GM19193 (cell line): Measurements from ENCODE around the gene CFAP43.

Source experiments
- POLR2A ChIP-seq: IDR thresholded peaks from 4 replicates; pipeline ENCODE4 v1.6.1; 2011; ENCODE audit not compliant: insufficient read depth, insufficient read length; ENCODE audit errors: extremely low read depth

The CFAP43 gene

DNA sequence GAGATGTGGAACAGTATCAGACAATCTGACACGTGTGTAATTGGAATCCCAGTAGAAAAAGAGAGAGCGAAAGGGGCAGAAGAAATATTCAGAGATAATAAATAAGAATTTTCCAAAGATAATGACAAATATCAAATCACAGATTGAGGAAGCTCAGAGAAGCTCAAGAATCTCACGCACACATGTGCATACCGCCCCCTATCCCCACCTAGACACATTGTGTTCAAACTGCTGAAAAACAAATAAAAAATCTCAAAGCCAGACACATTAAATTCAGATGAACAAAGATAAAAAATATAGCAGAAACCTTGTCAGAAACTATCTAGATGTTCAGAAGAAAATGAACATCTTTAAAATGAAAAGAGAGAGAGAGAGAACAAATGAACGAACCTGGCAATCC, 92.9 kb downstream of the CFAP43 start:
- no peak for TF ChIP-seq POLR2A

GRCh38 chr10:104138131-104138530, 94.0 kb downstream of the CFAP43 start:
- TF ChIP-seq POLR2A: no peak

GRCh38 chr10:104130041-104130440, 102.1 kb downstream of the CFAP43 start:
- no peak for TF ChIP-seq POLR2A

DNA sequence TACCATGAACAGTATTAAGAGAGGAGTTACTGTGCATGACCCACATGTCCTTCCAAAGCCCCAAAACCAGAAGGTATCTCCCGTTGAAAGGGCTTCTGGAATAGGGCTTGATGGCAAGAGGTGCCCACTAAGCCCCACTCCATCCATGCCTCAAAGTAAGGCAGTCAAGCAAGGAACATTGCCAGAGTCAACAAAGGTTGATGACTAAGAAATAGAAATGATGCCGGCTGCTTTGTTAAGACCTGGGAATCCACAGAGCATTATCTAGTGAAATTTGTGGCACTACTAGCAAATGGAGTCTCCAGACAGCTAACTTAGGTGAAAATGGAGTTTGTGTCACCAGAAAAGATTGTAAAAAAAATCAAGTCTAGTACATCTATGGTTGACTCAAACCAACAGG, 104.0 kb downstream of the CFAP43 start:
- no peak for TF ChIP-seq POLR2A

DNA sequence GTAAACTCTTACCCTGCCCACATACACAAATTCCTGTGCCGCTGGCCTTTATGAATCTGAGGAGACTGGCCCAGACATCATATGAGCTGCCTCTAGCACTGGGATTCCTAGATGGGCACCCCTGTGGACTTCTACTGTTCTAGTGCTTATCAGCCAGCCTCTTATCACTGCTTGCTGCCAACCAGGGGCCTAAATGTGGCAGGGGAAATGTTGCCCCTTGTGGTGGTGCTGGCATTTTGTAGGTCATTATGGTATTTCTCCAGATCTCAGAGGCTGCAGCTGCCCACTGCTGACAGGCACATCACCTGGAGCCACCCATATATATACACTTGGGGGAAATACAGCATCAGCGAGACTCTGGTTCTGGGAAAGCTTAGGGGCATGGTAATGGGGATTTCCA, 104.8 kb downstream of the CFAP43 start:
- no peak for TF ChIP-seq POLR2A

- TF ChIP-seq POLR2A: no peak
Measured at GRCh38 chr10:104123397-104123796, 108.8 kb downstream of the CFAP43 start.

DNA sequence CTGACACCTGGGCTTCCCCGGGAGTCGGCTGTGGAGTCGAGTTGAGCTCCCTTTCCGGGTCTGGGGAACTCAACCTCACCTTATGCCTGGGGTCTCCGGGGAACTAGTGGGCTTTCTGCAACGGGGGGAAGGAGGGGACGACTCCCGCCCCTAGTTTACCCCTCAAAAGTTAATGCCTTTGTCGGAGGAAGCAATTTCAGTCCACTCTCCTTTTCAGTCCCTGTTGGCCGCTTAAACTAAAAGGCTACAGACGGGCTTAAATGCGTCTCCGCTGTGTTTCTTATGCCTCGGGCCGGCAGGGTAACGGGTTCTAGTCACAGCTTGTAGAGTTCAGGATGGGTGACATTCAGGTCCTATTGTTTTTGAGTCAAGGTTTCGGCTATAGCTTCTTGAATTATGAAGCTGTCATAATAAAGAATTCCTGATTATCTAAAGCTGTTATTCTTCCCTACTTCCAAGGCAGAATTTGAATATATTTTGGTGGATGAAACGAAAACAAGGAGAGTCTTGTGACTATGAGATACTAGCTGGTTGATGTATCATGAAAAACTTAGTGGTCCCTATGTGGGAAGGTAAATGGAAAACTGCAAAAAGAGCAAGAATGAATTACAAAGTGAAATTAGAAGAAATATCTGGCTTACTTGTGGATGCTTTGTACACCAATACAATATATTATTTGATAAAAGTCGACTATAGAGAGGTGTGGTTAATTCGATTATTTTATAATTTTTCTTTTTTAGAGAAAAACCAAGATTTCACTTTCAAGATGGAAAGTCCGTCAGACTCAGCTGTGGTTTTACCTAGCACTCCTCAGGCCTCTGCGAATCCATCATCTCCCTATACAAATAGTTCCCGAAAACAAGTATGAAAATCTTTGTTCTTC, 109.7 kb downstream of the CFAP43 start:
- TF ChIP-seq POLR2A: no peak

DNA sequence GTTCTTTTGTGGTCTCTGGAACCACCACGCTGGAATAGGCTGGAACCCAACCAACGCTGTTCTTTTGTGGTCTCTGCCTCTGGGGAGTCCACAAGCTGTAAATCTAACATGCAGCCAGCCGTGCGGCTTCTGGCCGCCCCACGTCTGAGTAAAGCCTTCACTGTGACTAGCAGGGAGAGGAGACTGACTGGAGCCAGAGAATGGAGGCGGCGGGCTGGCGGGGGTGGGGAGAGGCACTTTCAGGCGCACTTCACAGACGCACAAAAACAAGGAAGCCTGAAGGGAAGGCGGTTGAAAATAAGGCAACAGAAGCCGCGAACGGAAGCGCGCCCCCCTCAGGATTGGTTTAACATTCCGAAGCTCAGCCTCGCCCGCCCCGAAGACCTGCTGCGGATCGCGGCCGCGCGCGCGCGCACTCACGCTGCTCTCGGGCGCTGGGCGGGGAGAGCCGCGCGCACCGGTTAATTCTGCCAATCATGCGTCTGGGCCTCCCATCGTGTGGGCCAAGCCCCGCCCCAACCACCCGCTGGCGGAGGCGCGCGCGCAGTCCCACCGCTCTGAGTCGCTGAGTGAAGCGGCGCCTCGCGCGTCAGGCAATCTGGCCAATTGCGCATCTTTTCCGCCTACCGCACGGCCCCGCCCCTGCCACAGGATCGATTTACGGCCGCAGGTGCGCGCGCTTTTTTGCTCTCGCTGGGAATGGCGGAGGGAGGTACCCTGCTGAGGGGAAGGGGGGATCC, 110.5 kb downstream of the CFAP43 start, which contains the start of gene SFR1:
TSS of gene SFR1 (plus strand) at position 687 of the 740 bp plus-strand sequence. CDS start at position 700, 13 bp downstream.
- peak; percentile 92 for TF ChIP-seq POLR2A

- TF ChIP-seq POLR2A: no peak
Measured at GRCh38 chr10:104120903-104121484, 111.2 kb downstream of the CFAP43 start.

GRCh38 chr10:104120512-104120902, 111.7 kb downstream of the CFAP43 start:
- TF ChIP-seq POLR2A: no peak

GRCh38 chr10:104119996-104120395, 112.2 kb downstream of the CFAP43 start:
- no peak for TF ChIP-seq POLR2A

DNA sequence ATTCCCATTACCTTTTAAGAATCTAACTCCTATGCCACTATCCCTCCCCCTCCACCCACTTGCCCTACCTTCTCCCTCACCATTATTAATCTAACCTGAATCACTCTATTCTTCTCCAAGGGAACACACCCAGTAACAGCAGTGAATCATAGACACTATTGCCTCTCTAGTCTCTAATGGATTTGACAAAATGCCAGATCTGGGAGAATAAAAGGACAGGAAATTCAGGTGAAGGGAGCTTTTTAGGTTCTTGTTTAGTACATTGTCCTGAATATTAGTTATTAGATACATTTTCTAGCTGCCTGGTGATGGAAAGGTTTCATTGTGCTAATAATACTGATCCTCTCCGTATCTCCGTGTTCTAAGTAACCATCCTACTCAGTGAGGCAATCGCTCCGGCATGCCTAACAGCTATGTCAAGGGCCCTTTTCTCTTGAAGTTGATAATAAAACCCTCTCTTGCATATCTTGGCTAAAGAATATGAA, 114.3 kb downstream of the CFAP43 start:
- no peak for TF ChIP-seq POLR2A

- TF ChIP-seq POLR2A: no peak
Measured at GRCh38 chr10:104113376-104113956, 118.7 kb downstream of the CFAP43 start.

DNA sequence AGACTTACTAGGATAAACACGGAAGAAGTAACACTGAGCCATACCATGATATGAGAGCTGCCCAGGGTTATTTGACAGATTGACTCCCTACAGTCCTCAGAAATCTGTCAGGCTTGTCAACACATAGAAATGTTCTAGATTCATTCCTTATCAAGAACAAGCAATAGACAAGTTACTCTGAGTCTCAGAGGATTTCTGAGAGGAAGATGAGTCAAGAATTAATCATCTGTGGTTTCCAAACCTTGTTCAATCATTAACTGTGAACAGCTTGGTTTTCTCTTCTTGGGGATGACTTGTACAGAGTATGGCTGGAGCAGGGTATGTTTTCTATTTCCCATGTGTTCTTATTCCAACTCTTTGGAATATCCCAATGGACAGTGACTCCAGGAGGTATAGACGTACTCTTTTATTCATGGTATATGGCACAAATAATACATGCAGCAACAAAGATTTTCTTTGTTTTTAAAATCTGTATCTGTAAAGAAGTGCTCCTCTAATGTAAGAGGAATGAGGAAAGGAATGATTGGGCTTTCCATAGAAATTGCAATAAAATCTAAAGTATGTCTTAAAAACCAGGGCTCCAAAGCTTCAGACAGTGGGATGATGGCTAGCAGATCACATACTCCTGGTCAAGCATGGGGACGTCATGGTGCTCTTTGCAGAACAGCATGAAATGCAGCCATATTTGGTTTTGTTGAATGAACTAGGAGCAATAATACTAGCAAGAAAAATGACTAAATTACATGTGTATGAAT, 122.1 kb downstream of the CFAP43 start:
- TF ChIP-seq POLR2A: no peak
